Testis (tissue), 2 donors: ENCODE results near the gene ARSD.

ENCODE experiments used
- POLR2A ChIP-seq: fragments of 450-650 bp; IDR thresholded peaks from one replicate; pipeline ENCODE4 v1.6.1; 2017; ENCODE audit warnings: antibody characterized with exemption, mild to moderate bottlenecking, moderate library complexity
- TF ChIP-seq, protein P1 (sequence below), 3 experiments: fragments of 450-650 bp in 2 of 3; fragments of 200-600 bp in 1 of 3; sonication (generic) in 1 of 3; IDR thresholded peaks; one replicate each; pipeline ENCODE4 v1.5.1; 2016 to 2019; ENCODE audit warnings: antibody characterized with exemption in 3 of 3, mild to moderate bottlenecking in 2 of 3, moderate library complexity in 1 of 3

DNA sequence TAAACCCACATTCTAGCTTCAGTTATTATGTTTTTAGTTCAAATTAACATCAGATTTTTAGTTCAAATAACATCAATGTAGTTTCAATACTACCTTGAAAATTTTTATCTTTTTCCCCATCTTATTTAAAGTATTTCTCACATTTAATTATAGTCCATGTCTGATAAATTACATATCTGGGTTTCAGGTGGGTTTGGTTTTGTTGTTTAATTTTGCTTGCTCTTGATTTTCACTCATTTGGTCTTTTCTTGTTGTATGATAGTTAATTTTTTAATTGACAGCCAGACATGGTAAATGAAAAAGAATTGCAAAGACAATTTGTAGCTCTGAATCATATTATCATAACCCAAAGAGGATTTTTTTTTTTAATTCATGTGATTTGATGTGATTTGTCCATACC is 58.5 kb downstream of the ARSD start:
- TF ChIP-seq POLR2A: no peak
- TF ChIP-seq, protein P1, sequence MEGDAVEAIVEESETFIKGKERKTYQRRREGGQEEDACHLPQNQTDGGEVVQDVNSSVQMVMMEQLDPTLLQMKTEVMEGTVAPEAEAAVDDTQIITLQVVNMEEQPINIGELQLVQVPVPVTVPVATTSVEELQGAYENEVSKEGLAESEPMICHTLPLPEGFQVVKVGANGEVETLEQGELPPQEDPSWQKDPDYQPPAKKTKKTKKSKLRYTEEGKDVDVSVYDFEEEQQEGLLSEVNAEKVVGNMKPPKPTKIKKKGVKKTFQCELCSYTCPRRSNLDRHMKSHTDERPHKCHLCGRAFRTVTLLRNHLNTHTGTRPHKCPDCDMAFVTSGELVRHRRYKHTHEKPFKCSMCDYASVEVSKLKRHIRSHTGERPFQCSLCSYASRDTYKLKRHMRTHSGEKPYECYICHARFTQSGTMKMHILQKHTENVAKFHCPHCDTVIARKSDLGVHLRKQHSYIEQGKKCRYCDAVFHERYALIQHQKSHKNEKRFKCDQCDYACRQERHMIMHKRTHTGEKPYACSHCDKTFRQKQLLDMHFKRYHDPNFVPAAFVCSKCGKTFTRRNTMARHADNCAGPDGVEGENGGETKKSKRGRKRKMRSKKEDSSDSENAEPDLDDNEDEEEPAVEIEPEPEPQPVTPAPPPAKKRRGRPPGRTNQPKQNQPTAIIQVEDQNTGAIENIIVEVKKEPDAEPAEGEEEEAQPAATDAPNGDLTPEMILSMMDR (IDR thresholded peaks at IDR 0.05): no peak
